Activated CD4-positive, alpha-beta T cell treated with anti-CD3 and anti-CD28 coated beads, Interleukin-2, amount 10 ng/mL, durations not matched to agents 7 days and 5 days (primary cell): Measurements from ENCODE around the gene SMS. TPM values are rescaled to one million over a fixed set of nuclear protein-coding genes. Genes with fewer than 3 reads are reported as not detected.

Experiments
- CTCF ChIA-PET: fragments of 350-600 bp; sonication (Branson Sonifier 250); formaldehyde crosslinking; loops from one replicate; lab custom pipeline; 2021; ENCODE audit warnings: antibody characterized with exemption; lab: Charles Lee
- POLR2A ChIA-PET: fragments of 350-600 bp; sonication (Branson Sonifier 250); formaldehyde crosslinking; loops from one replicate; lab custom pipeline; 2021; ENCODE audit warnings: antibody characterized with exemption; lab: Charles Lee
- DNase-seq: peaks from one replicate; pipeline ENCODE4 v3.0.0-alpha.2; 2020
- H3K27ac Mint-ChIP-seq: one replicate; pipeline ENCODE4 v1.8.0; 2021; ENCODE audit warnings: mild to moderate bottlenecking, moderate library complexity, mixed read lengths
- H3K27me3 Mint-ChIP-seq: one replicate; pipeline ENCODE4 v1.8.0; 2021; ENCODE audit warnings: mixed read lengths
- H3K36me3 Mint-ChIP-seq: one replicate; pipeline ENCODE4 v1.8.0; 2021; ENCODE audit warnings: low read depth, mixed read lengths
- H3K4me1 Mint-ChIP-seq: one replicate; pipeline ENCODE4 v1.8.0; 2021; ENCODE audit warnings: mixed read lengths
- H3K4me3 Mint-ChIP-seq: one replicate; pipeline ENCODE4 v1.8.0; 2021; ENCODE audit warnings: mild to moderate bottlenecking, moderate library complexity, mixed read lengths
- H3K9me3 Mint-ChIP-seq: one replicate; pipeline ENCODE4 v1.8.0; 2021; ENCODE audit warnings: mixed read lengths
- total RNA-seq, 2 experiments: library from RNA; stranded (reverse); gene quantifications; one replicate each; pipeline ENCODE4 v1.2.3, GENCODE V29; 2021

SMS gene
- total RNA-seq, 2 experiments from 2014 or later = 55.4 to 60.8 TPM

DNA sequence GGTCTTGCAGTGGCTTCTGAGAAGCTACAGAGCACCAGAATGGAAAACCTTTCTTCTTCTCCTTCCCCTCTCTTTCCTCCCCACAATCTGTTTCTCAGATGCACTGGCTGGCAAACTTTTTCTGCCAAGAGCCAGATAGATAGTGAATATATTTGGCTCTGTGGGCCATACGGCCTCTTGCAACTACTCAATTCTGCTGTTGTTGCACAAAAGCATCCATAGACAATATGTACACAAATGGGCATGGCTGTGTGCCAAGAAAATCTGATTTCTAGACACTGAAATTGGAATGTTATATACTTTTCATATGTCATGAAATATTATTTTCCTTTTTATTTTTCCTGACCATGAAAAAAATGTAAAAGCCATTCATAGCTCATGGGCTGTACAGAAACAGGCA, 94.7 kb downstream of the SMS start:
- H3K4me1 Mint-ChIP-seq = no peaks in the 10 kb centered on the region
- no peak overlapping the region for H3K4me3 Mint-ChIP-seq
- no peak overlapping the region for H3K27ac Mint-ChIP-seq
- H3K27me3 Mint-ChIP-seq = no peaks in the 10 kb centered on the region
- ChIA-PET CTCF (no interaction called here), POLR2A (no interaction called here)
- H3K36me3 Mint-ChIP-seq = no peaks in the 10 kb centered on the region
- no peaks in the 10 kb centered on the region for H3K9me3 Mint-ChIP-seq
- DNase-seq = no peak

GRCh38 chrX:22037225-22037624, 96.7 kb downstream of the SMS start:
- Mint-ChIP-seq H3K27ac (no peak overlapping the region), H3K27me3 (no peaks in the 10 kb centered on the region), H3K36me3 (no peaks in the 10 kb centered on the region), H3K4me3 (no peak overlapping the region), H3K9me3 (no peaks in the 10 kb centered on the region), H3K4me1 (no peaks in the 10 kb centered on the region)
- DNase-seq = no peak
- CTCF ChIA-PET = no interaction called here
- POLR2A ChIA-PET = no interaction called here

GRCh38 chrX:22037911-22038537, 97.5 kb downstream of the SMS start:
- Mint-ChIP-seq H3K36me3 (no peaks in the 10 kb centered on the region), H3K27me3 (no peaks in the 10 kb centered on the region), H3K4me3 (no peak overlapping the region), H3K27ac (no peak overlapping the region), H3K9me3 (no peaks in the 10 kb centered on the region), H3K4me1 (no peaks in the 10 kb centered on the region)
- no peak for DNase-seq
- POLR2A ChIA-PET = no interaction called here
- CTCF ChIA-PET = no interaction called here

- Mint-ChIP-seq H3K27me3 (no peaks in the 10 kb centered on the region), H3K36me3 (no peaks in the 10 kb centered on the region), H3K4me3 (no peak overlapping the region), H3K4me1 (no peaks in the 10 kb centered on the region), H3K27ac (no peak overlapping the region), H3K9me3 (no peaks in the 10 kb centered on the region)
- CTCF ChIA-PET = no interaction called here
- no peak for DNase-seq
- POLR2A ChIA-PET = no interaction called here
Observed at GRCh38 chrX:22039541-22039940, 99.0 kb downstream of the SMS start.

DNA sequence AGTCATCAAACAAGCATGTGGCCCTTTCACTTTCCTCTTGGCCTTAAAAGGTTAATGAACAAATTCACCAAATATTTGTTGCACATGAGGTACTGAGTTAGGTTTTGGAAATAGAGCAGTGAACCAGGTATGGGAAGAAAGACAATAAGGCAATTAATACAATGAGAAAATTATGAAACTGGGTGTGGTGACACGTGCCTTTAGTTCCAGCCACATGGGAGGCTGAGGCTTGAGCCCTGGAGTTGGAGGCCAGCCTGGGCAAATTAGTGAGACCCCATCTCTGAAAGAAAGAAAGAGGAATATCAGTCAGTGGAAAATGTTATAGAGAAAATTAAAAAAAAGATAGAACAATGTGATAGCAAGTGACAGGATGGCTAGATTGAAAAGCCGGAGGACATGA, 99.7 kb downstream of the SMS start:
- H3K4me3 Mint-ChIP-seq = no peak overlapping the region
- DNase-seq = no peak
- H3K27me3 Mint-ChIP-seq = no peaks in the 10 kb centered on the region
- H3K9me3 Mint-ChIP-seq = no peaks in the 10 kb centered on the region
- ChIA-PET POLR2A (no interaction called here), CTCF (no interaction called here)
- H3K36me3 Mint-ChIP-seq = no peaks in the 10 kb centered on the region
- H3K27ac Mint-ChIP-seq = no peak overlapping the region
- H3K4me1 Mint-ChIP-seq = no peaks in the 10 kb centered on the region

DNA sequence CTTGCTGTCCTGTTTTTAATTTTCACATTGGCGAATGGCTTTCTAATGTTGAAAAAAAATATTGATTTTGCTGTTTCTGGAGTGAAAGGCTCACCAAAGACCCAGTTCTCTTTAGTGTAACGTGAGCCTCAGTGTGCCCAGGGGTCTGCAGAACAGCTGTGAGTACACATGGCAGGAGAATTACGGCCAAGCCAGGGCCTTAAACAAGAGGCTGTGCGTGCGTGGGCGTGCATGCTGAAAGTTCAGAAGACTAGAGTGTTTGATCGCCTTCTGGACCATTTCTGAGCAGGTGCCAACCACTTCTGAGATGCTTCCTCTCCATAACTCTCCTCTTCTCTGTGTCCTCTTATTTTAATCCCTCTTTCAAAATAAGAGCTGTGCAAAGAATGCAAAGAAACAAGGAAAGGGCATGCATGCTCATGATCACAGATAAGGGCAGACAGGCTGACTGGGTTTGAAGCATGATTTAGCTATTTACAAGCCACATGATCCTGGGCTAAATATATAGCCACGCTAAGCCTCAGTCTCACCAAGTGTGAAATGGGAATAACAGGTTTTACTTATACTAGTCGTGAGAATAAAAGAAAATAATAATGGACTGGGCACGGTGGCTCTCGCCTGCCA, 101.5 kb downstream of the SMS start:
- Mint-ChIP-seq H3K4me1 (no peaks in the 10 kb centered on the region), H3K27me3 (no peaks in the 10 kb centered on the region), H3K4me3 (no peak overlapping the region), H3K27ac (no peak overlapping the region), H3K36me3 (no peaks in the 10 kb centered on the region), H3K9me3 (no peaks in the 10 kb centered on the region)
- ChIA-PET POLR2A (no interaction called here), CTCF (no interaction called here)
- no peak for DNase-seq

- no peaks in the 10 kb centered on the region for H3K27me3 Mint-ChIP-seq
- H3K4me3 Mint-ChIP-seq = no peak overlapping the region
- POLR2A ChIA-PET = no interaction called here
- no peaks in the 10 kb centered on the region for H3K36me3 Mint-ChIP-seq
- no peak overlapping the region for H3K27ac Mint-ChIP-seq
- CTCF ChIA-PET = no interaction called here
- H3K4me1 Mint-ChIP-seq = no peaks in the 10 kb centered on the region
- H3K9me3 Mint-ChIP-seq = no peaks in the 10 kb centered on the region
- DNase-seq = no peak
Observed at GRCh38 chrX:22043872-22044271, 103.4 kb downstream of the SMS start.

Other genes starting within 250 kb of the SMS start
- gene SMPX, start 182.6 kb upstream of the SMS start, total RNA-seq = not detected
- gene MBTPS2, start 101.1 kb upstream of the SMS start, total RNA-seq = 1 to 10 TPM; 8.3 to 8.4 TPM
- 1 to 10 TPM; 1.5 to 2.0 TPM for gene YY2, start 84.7 kb upstream of the SMS start, total RNA-seq
- gene PHEX, start 91.6 kb downstream of the SMS start, total RNA-seq = under 1 TPM; 0.07 to 0.08 TPM